HEK293T (cell line): ENCODE measurements around the gene PLD5.

Experiments
- FOXA1 ChIP-seq: fragments of 450-650 bp; IDR thresholded peaks from 2 replicates; pipeline ENCODE4 v1.6.1; 2016; ENCODE audit warnings: mild to moderate bottlenecking
- FOXK2 ChIP-seq: fragments of 450-650 bp; IDR thresholded peaks from 2 replicates; pipeline ENCODE4 v1.6.1; 2016; ENCODE audit warnings: mild to moderate bottlenecking
- ZNF384 ChIP-seq: fragments of 450-650 bp; IDR thresholded peaks from 2 replicates; pipeline ENCODE4 v1.6.1; 2016

GRCh38 chr1:242426271-242426905, 98.1 kb downstream of the PLD5 start:
- TF ChIP-seq FOXK2: no peak
- no peak for TF ChIP-seq FOXA1
- TF ChIP-seq ZNF384: no peak
